ENCODE results near the gene OSM.
A peak's percentile ranks its signal among the peaks of the same experiment; 100 is the strongest.

The OSM gene

GRCh38 chr22:30313527-30314363 is 47.1 kb upstream of the OSM start:
- peaks cover 4% of the 10 kb centered on the region; the same call in 1 of the 2 replicates for H3K79me2 ChIP-seq (ENCODE audit: low read length)
- no peak overlapping the region for H3K4me3 ChIP-seq (ENCODE audit: low read length)
- no peaks in the 10 kb centered on the region for H3K9me3 ChIP-seq (ENCODE audit: insufficient read depth, low read length)
- peak overlapping the region; percentile 69; the same call in 1 of the 2 replicates for H3K4me2 ChIP-seq (ENCODE audit: low read length)
- H4K20me1 ChIP-seq (ENCODE audit: insufficient read depth, low read length): no peaks in the 10 kb centered on the region
- H2AFZ ChIP-seq (ENCODE audit: low read depth, low read length): no peak overlapping the region
- H3K9ac ChIP-seq (ENCODE audit: low read length): no peak overlapping the region
- no peak overlapping the region for H3K27ac ChIP-seq (ENCODE audit: low read length)
- TF ChIP-seq CTCF (IDR thresholded peaks at IDR 0.05; ENCODE audit: low read depth, low read length) (no peak), EZH2phosphoT487 (IDR thresholded peaks at IDR 0.05; ENCODE audit: low read depth) (no peak)
- no peaks in the 10 kb centered on the region for H3K27me3 ChIP-seq (ENCODE audit: low read depth, low read length)
- H3K4me1 ChIP-seq (ENCODE audit: low read length): peaks cover 48% of the 10 kb centered on the region
- H3K36me3 ChIP-seq (replicated peaks; ENCODE audit: low read depth, low read length): no peaks in the 10 kb centered on the region

GRCh38 chr22:30312053-30312452 is 45.4 kb upstream of the OSM start:
- H3K79me2 ChIP-seq (ENCODE audit: low read length): peaks cover 4% of the 10 kb centered on the region; the same call in 1 of the 2 replicates
- no peak overlapping the region for H2AFZ ChIP-seq (ENCODE audit: low read depth, low read length)
- no peak overlapping the region for H3K9ac ChIP-seq (ENCODE audit: low read length)
- H3K27me3 ChIP-seq (ENCODE audit: low read depth, low read length): no peaks in the 10 kb centered on the region
- H3K4me1 ChIP-seq (ENCODE audit: low read length): peaks cover 58% of the 10 kb centered on the region
- TF ChIP-seq CTCF (IDR thresholded peaks at IDR 0.05; ENCODE audit: low read depth, low read length) (no peak), EZH2phosphoT487 (IDR thresholded peaks at IDR 0.05; ENCODE audit: low read depth) (no peak)
- H3K36me3 ChIP-seq (replicated peaks; ENCODE audit: low read depth, low read length): no peaks in the 10 kb centered on the region
- H3K9me3 ChIP-seq (ENCODE audit: insufficient read depth, low read length): no peaks in the 10 kb centered on the region
- H3K4me2 ChIP-seq (ENCODE audit: low read length): no peak overlapping the region
- no peak overlapping the region for H3K4me3 ChIP-seq (ENCODE audit: low read length)
- H3K27ac ChIP-seq (ENCODE audit: low read length): no peak overlapping the region
- H4K20me1 ChIP-seq (ENCODE audit: insufficient read depth, low read length): no peaks in the 10 kb centered on the region

DNA sequence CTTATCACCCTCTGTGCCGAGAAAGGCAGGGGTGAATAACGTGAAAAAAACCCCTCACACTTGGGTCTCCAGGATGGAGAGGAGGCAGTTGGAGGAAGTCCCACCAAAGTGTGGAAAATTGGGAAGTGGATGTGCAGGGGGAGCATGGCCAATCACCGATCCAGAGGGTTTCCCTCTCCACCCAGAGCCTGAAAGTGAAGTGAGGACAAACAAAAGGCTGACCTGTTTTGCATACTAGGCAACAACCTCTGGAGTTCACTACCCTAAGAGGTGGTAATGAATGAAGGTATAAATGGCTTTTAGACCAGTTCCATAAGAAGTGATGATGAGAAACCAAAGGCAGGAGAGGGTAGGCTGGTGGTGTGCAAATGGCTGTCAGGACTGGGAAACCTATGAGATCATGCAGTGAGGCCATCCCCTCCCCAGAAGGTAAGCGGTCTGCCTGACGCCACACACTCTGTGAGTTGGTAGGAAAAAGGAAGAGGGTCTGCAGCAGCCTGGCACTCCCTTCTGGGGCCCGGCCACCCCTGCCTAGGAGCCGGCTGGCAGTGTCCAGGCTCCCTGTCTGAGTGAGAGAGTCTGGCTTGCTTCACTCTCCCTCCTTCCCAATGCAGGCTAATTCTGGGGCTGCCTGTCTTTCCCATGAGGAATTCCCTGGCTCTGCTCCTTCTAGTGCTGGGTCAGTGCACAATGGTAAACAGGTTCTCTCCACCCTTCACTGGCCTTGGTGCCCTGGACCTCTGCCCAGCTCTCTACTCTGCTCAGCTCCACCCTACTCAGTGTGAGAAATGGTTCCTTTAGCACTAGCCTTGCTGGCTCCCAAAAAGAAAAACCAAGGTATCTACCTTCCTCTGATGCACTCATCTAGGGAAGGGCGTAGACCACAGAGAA is 44.5 kb upstream of the OSM start:
- peak overlapping the region; percentile 22; the same call in 1 of the 2 replicates for H3K27ac ChIP-seq (ENCODE audit: low read length)
- peaks cover 68% of the 10 kb centered on the region for H3K4me1 ChIP-seq (ENCODE audit: low read length)
- peaks cover 4% of the 10 kb centered on the region; the same call in 1 of the 2 replicates for H3K79me2 ChIP-seq (ENCODE audit: low read length)
- TF ChIP-seq CTCF (IDR thresholded peaks at IDR 0.05; ENCODE audit: low read depth, low read length): no peak
- no peak for TF ChIP-seq EZH2phosphoT487 (IDR thresholded peaks at IDR 0.05; ENCODE audit: low read depth)
- no peak overlapping the region for H2AFZ ChIP-seq (ENCODE audit: low read depth, low read length)
- no peaks in the 10 kb centered on the region for H3K9me3 ChIP-seq (ENCODE audit: insufficient read depth, low read length)
- H4K20me1 ChIP-seq (ENCODE audit: insufficient read depth, low read length): no peaks in the 10 kb centered on the region
- peak overlapping the region; percentile 26 for H3K4me2 ChIP-seq (ENCODE audit: low read length)
- H3K27me3 ChIP-seq (ENCODE audit: low read depth, low read length): no peaks in the 10 kb centered on the region
- no peak overlapping the region for H3K4me3 ChIP-seq (ENCODE audit: low read length)
- no peak overlapping the region for H3K9ac ChIP-seq (ENCODE audit: low read length)
- H3K36me3 ChIP-seq (replicated peaks; ENCODE audit: low read depth, low read length): no peaks in the 10 kb centered on the region

Measured in OCI-LY3 (cell line).